PC-9 (cell line): ENCODE measurements around the gene DNTT. TPM values are rescaled to one million over a fixed set of nuclear protein-coding genes. Genes with fewer than 3 reads are reported as not detected.

Experiments
- BruUV-seq: library from RNA; stranded (reverse); fragments of 400-500 nt; replicated peaks from 2 replicates; lab custom pipeline; 2021; lab: Mats Ljungman, UMichigan
- CTCF ChIA-PET: fragments of 300-600 bp; sonication (Branson Sonifier 250); formaldehyde crosslinking; loops from one replicate; lab custom pipeline; 2022; ENCODE audit warnings: antibody characterized with exemption; lab: Charles Lee
- POLR2A ChIA-PET: fragments of 300-600 bp; sonication (Branson Sonifier 250); formaldehyde crosslinking; loops from one replicate; lab custom pipeline; 2022; ENCODE audit warnings: antibody characterized with exemption; ENCODE audit not compliant: unreplicated experiment; lab: Charles Lee
- DNase-seq, 2 experiments: peaks; one replicate each; pipeline versions ENCODE4 v3.0.0 to v3.0.0-alpha.2; 2015 to 2022; ENCODE audit warnings: mixed read lengths in 1 of 2
- H2AFZ ChIP-seq: fragments of 200-600 bp; sonication (generic); 2 replicates; pipeline ENCODE4 v1.8.1; 2017; ENCODE audit warnings: antibody characterized with exemption
- H3F3A ChIP-seq: fragments of 200-600 bp; sonication (generic); 2 replicates; pipeline ENCODE4 v1.8.1; 2017; ENCODE audit warnings: antibody characterized with exemption, mild to moderate bottlenecking, low read depth; ENCODE audit not compliant: insufficient read depth
- H3K27ac ChIP-seq: fragments of 200-600 bp; sonication (generic); 2 replicates; pipeline ENCODE4 v1.6.1; 2016; ENCODE audit warnings: mixed run types
- H3K27me3 ChIP-seq: fragments of 200-600 bp; sonication (generic); 2 replicates; pipeline ENCODE4 v1.6.1; 2016; ENCODE audit warnings: low read depth, mixed run types; ENCODE audit not compliant: insufficient read depth
- H3K36me3 ChIP-seq: fragments of 200-600 bp; sonication (generic); 2 replicates; pipeline ENCODE4 v1.6.1; 2016; ENCODE audit warnings: low read depth, mixed run types
- H3K4me1 ChIP-seq: fragments of 200-600 bp; sonication (generic); replicated peaks from 2 replicates; pipeline ENCODE4 v1.6.1; 2016; ENCODE audit warnings: mixed run types; ENCODE audit not compliant: insufficient read depth
- H3K4me2 ChIP-seq: fragments of 200-600 bp; sonication (generic); 2 replicates; pipeline ENCODE4 v1.6.1; 2017; ENCODE audit warnings: mixed run types
- H3K4me3 ChIP-seq: fragments of 200-600 bp; sonication (generic); 2 replicates; pipeline ENCODE4 v1.6.1; 2016; ENCODE audit warnings: mixed run types
- H3K79me2 ChIP-seq: fragments of 200-600 bp; sonication (generic); 2 replicates; pipeline ENCODE4 v1.6.1; 2017; ENCODE audit warnings: low read depth, mixed run types
- H3K9me2 ChIP-seq: fragments of 200-600 bp; sonication (generic); 2 replicates; pipeline ENCODE4 v1.8.1; 2017; ENCODE audit warnings: mild to moderate bottlenecking; ENCODE audit not compliant: insufficient read depth
- H3K9me3 ChIP-seq: fragments of 200-600 bp; sonication (generic); 2 replicates; pipeline ENCODE4 v1.8.1; 2016; ENCODE audit warnings: low read depth; ENCODE audit not compliant: insufficient read depth
- H4K20me1 ChIP-seq: fragments of 200-600 bp; sonication (generic); 2 replicates; pipeline ENCODE4 v1.8.1; 2017; ENCODE audit not compliant: insufficient read depth
- CTCF ChIP-seq: fragments of 200-600 bp; sonication (generic); conservative IDR thresholded peaks from 2 replicates; pipeline ENCODE4 v1.6.1; 2017; ENCODE audit warnings: mixed run types, antibody characterized with exemption, mild to moderate bottlenecking, moderate library complexity
- EZH2 ChIP-seq: fragments of 200-600 bp; sonication (generic); IDR thresholded peaks from 2 replicates; pipeline ENCODE4 v1.8.0; 2017; ENCODE audit warnings: antibody characterized with exemption, low read depth
- intact Hi-C: fragments of 100-400 bp; cut with micrococcal nuclease; formaldehyde crosslinking; loops from one replicate; pipeline ENCODE4 v1.10.0; 2022; ENCODE audit not compliant: unreplicated experiment
- total RNA-seq: library from RNA; stranded (reverse); gene quantifications from 2 replicates; pipeline ENCODE4 v1.2.3, GENCODE V29; 2021

DNTT gene
- total RNA-seq, 1 experiment from 2014 or later: not detected

GRCh38 chr10:96287392-96288105, 16.7 kb upstream of the DNTT start:
- ChIA-PET CTCF (no interaction called here), POLR2A (no interaction called here)
- no peaks in the 10 kb centered on the region for H3K9me2 ChIP-seq
- H3K4me2 ChIP-seq: no peak overlapping the region
- no peaks in the 10 kb centered on the region for H3K4me1 ChIP-seq
- no TSS peak for BruUV-seq
- H2AFZ ChIP-seq: no peak overlapping the region
- no peaks in the 10 kb centered on the region for H3K27me3 ChIP-seq
- H3K36me3 ChIP-seq: no peaks in the 10 kb centered on the region
- intact Hi-C loops: loop anchor here (2.0 kb wide), 1 partner anchor 21 kb away; no protein-coding TSS in a partner anchor
- H4K20me1 ChIP-seq: no peaks in the 10 kb centered on the region
- no peak overlapping the region for H3K4me3 ChIP-seq
- TF ChIP-seq CTCF (no peak), EZH2 (no peak)
- no peak overlapping the region for H3K27ac ChIP-seq
- no peaks in the 10 kb centered on the region for H3K79me2 ChIP-seq
- H3F3A ChIP-seq: no peaks in the 10 kb centered on the region
- no peak for DNase-seq
- H3K9me3 ChIP-seq: no peaks in the 10 kb centered on the region

DNA sequence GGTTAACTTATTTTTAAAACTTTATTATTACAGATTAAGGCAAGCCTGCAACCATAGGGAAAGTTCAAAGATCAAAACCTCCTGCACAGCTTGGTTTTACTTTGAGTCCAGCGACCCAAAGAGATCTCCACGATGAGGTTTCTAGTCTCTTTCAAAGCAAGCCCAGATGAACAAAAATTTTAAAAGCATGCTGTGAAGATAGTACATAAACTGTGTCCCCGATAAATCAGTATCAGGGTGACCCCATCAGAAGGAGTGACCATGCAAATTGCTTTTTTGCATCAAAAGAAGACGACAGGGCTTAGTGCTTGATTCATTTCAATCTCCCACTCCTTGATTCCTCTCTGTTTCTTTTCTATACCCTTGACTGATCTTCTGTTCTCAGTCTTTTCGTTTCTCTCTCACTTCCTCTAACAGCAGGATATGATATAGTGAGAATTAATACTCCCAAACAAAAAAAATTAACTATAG, 16.0 kb upstream of the DNTT start:
- Histone ChIP-seq H3K79me2 (no peaks in the 10 kb centered on the region), H3K4me3 (no peak overlapping the region), H3K9me2 (no peaks in the 10 kb centered on the region), H3F3A (no peaks in the 10 kb centered on the region), H3K27ac (no peak overlapping the region), H3K4me2 (no peak overlapping the region), H3K4me1 (no peaks in the 10 kb centered on the region), H3K9me3 (no peaks in the 10 kb centered on the region), H3K36me3 (no peaks in the 10 kb centered on the region), H2AFZ (no peak overlapping the region), H3K27me3 (no peaks in the 10 kb centered on the region), H4K20me1 (no peaks in the 10 kb centered on the region)
- intact Hi-C loops: no loop called here
- no peak for DNase-seq
- BruUV-seq: no TSS peak
- TF ChIP-seq EZH2 (no peak), CTCF (no peak)
- CTCF ChIA-PET: no interaction called here
- POLR2A ChIA-PET: no interaction called here

DNA sequence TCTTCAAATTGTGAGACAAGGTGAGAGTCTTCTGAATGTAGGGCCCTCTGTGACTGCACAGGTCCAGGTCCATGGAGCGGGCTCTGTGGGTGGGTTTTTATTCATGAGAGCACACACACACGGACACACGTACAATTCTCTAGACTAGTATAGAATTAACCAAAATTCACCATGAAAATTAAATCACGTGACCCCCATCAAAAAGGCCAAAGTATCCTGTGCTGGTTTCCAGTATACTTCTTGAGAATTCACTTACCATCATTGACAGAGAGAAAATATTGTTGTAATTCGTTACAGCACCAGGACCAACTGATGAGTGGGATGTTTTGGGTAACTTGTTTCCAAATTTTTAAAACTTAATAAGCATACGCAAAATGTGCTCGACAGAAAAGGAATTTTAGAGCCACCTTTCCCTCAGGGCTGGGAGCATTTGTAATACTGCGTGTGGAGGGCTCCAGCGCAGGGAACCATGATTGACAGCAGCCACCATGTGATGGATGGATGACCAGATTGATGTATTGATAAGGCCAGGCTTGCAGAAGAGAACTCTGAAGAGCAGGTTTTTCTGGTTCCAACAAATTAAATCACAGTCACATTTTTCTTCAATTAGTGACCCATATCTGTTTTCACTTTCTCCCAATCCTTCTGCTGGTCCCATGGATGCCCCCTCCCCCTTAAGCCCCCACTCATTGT, 14.9 kb upstream of the DNTT start:
- no peak for TF ChIP-seq CTCF
- no peak for TF ChIP-seq EZH2
- no peak overlapping the region for H3K27ac ChIP-seq
- intact Hi-C loops: no loop called here
- H3K9me3 ChIP-seq: no peaks in the 10 kb centered on the region
- no peak overlapping the region for H2AFZ ChIP-seq
- no peaks in the 10 kb centered on the region for H3K79me2 ChIP-seq
- POLR2A ChIA-PET: no interaction called here
- BruUV-seq: no TSS peak
- no peak for DNase-seq
- H3K36me3 ChIP-seq: no peaks in the 10 kb centered on the region
- H3F3A ChIP-seq: no peaks in the 10 kb centered on the region
- no peaks in the 10 kb centered on the region for H3K27me3 ChIP-seq
- no peaks in the 10 kb centered on the region for H3K9me2 ChIP-seq
- no peaks in the 10 kb centered on the region for H4K20me1 ChIP-seq
- no peak overlapping the region for H3K4me3 ChIP-seq
- no peak overlapping the region for H3K4me2 ChIP-seq
- H3K4me1 ChIP-seq: no peaks in the 10 kb centered on the region
- CTCF ChIA-PET: no interaction called here
